Measurements from ENCODE around the gene PAX1.

The PAX1 gene

GRCh38 chr20:21665687-21666446 is 39.6 kb upstream of the PAX1 start:
- H3K27me3 ChIP-seq (ENCODE audit: control insufficient read depth in 3 of 3, insufficient read depth in 3 of 3, low read depth in 1 of 3, low read length in 3 of 3) = no peaks in the 10 kb centered on the region
- no peaks in the 10 kb centered on the region for H3K36me3 ChIP-seq (replicated peaks in 1 of 2; ENCODE audit: control insufficient read depth in 2 of 2, insufficient read depth in 2 of 2, low read length in 2 of 2)
- no peak overlapping the region for H4K8ac ChIP-seq (ENCODE audit: low read depth, low read length)
- H3K4me2 ChIP-seq (ENCODE audit: insufficient read depth, low read length, poor library complexity, severe bottlenecking) = no peak overlapping the region
- no peak overlapping the region for H3K27ac ChIP-seq (replicated peaks; ENCODE audit: low read length)
- no peak overlapping the region for H2AFZ ChIP-seq (ENCODE audit: low read length)
- H3K14ac ChIP-seq (ENCODE audit: low read length) = no peak overlapping the region
- H3K9ac ChIP-seq (ENCODE audit: low read depth, low read length, poor library complexity) = no peak overlapping the region
- WGBS, 2 donors (ENCODE audit: extremely low coverage in 2 of 2, insufficient read length in 2 of 2, insufficient replicate concordance in 1 of 2) = no CpG with 5 or more reads among the region's 11 CpGs
- no peak overlapping the region for H2BK120ac ChIP-seq (ENCODE audit: low read depth, low read length)
- no peaks in the 10 kb centered on the region for H3K79me1 ChIP-seq (ENCODE audit: low read depth, low read length)
- H3K4me1 ChIP-seq (ENCODE audit: control insufficient read depth in 2 of 2, insufficient read depth in 1 of 2, low read depth in 1 of 2, low read length in 2 of 2) = no peaks in the 10 kb centered on the region
- no peak for DNase-seq (ENCODE audit: low spot score)
- no peak overlapping the region for H3K4me3 ChIP-seq (ENCODE audit: low read length in 2 of 2)
- no peaks in the 10 kb centered on the region for H3K9me3 ChIP-seq (replicated peaks in 1 of 2; ENCODE audit: control insufficient read depth in 2 of 2, insufficient read depth in 1 of 2, low read depth in 1 of 2, low read length in 2 of 2)
- no peak overlapping the region for H3K4ac ChIP-seq (ENCODE audit: low read length)
- no peak overlapping the region for H3K18ac ChIP-seq (ENCODE audit: low read length)
- no peak overlapping the region for H2BK15ac ChIP-seq (ENCODE audit: low read length)
- H2BK5ac ChIP-seq (ENCODE audit: low read length) = no peak overlapping the region
- no peak overlapping the region for H4K91ac ChIP-seq (ENCODE audit: low read depth, low read length, poor library complexity)
- no peak overlapping the region for H2BK12ac ChIP-seq (ENCODE audit: low read length)
- no peak overlapping the region for H3K23ac ChIP-seq (ENCODE audit: low read depth, low read length, poor library complexity)
- no peak overlapping the region for H2AK5ac ChIP-seq (ENCODE audit: low read depth, low read length)

- DNase-seq (ENCODE audit: low spot score) = no peak
- no peaks in the 10 kb centered on the region for H3K4me1 ChIP-seq (ENCODE audit: control insufficient read depth in 2 of 2, insufficient read depth in 1 of 2, low read depth in 1 of 2, low read length in 2 of 2)
- no peak overlapping the region for H3K4me2 ChIP-seq (ENCODE audit: insufficient read depth, low read length, poor library complexity, severe bottlenecking)
- H4K91ac ChIP-seq (ENCODE audit: low read depth, low read length, poor library complexity) = no peak overlapping the region
- H2BK15ac ChIP-seq (ENCODE audit: low read length) = no peak overlapping the region
- no peaks in the 10 kb centered on the region for H3K9me3 ChIP-seq (replicated peaks in 1 of 2; ENCODE audit: control insufficient read depth in 2 of 2, insufficient read depth in 1 of 2, low read depth in 1 of 2, low read length in 2 of 2)
- H3K14ac ChIP-seq (ENCODE audit: low read length) = no peak overlapping the region
- no peaks in the 10 kb centered on the region for H3K79me1 ChIP-seq (ENCODE audit: low read depth, low read length)
- H3K4ac ChIP-seq (ENCODE audit: low read length) = no peak overlapping the region
- no peak overlapping the region for H3K18ac ChIP-seq (ENCODE audit: low read length)
- no peak overlapping the region for H3K4me3 ChIP-seq (ENCODE audit: low read length in 2 of 2)
- H4K8ac ChIP-seq (ENCODE audit: low read depth, low read length) = no peak overlapping the region
- no peak overlapping the region for H2AK5ac ChIP-seq (ENCODE audit: low read depth, low read length)
- H3K23ac ChIP-seq (ENCODE audit: low read depth, low read length, poor library complexity) = no peak overlapping the region
- H3K36me3 ChIP-seq (replicated peaks in 1 of 2; ENCODE audit: control insufficient read depth in 2 of 2, insufficient read depth in 2 of 2, low read length in 2 of 2) = no peaks in the 10 kb centered on the region
- H2AFZ ChIP-seq (ENCODE audit: low read length) = no peak overlapping the region
- H3K27ac ChIP-seq (replicated peaks; ENCODE audit: low read length) = no peak overlapping the region
- no peak overlapping the region for H3K9ac ChIP-seq (ENCODE audit: low read depth, low read length, poor library complexity)
- no peak overlapping the region for H2BK5ac ChIP-seq (ENCODE audit: low read length)
- no peaks in the 10 kb centered on the region for H3K27me3 ChIP-seq (ENCODE audit: control insufficient read depth in 3 of 3, insufficient read depth in 3 of 3, low read depth in 1 of 3, low read length in 3 of 3)
- H2BK120ac ChIP-seq (ENCODE audit: low read depth, low read length) = no peak overlapping the region
- WGBS, 2 donors (ENCODE audit: extremely low coverage in 2 of 2, insufficient read length in 2 of 2, insufficient replicate concordance in 1 of 2) = no CpG with 5 or more reads among the region's 12 CpGs
- H2BK12ac ChIP-seq (ENCODE audit: low read length) = no peak overlapping the region
Measured at GRCh38 chr20:21670126-21670525, 35.3 kb upstream of the PAX1 start.

- no peak overlapping the region for H3K4ac ChIP-seq (ENCODE audit: low read length)
- no peaks in the 10 kb centered on the region for H3K9me3 ChIP-seq (replicated peaks in 1 of 2; ENCODE audit: control insufficient read depth in 2 of 2, insufficient read depth in 1 of 2, low read depth in 1 of 2, low read length in 2 of 2)
Measured at GRCh38 chr20:21670981-21671380, 34.5 kb upstream of the PAX1 start.

GRCh38 chr20:21677261-21677660 is 28.2 kb upstream of the PAX1 start:
- Histone ChIP-seq H3K18ac (ENCODE audit: low read length) (no peak overlapping the region), H3K4me2 (ENCODE audit: insufficient read depth, low read length, poor library complexity, severe bottlenecking) (no peak overlapping the region), H4K91ac (ENCODE audit: low read depth, low read length, poor library complexity) (no peak overlapping the region), H2BK15ac (ENCODE audit: low read length) (no peak overlapping the region), H3K36me3 (replicated peaks in 1 of 2; ENCODE audit: control insufficient read depth in 2 of 2, insufficient read depth in 2 of 2, low read length in 2 of 2) (no peaks in the 10 kb centered on the region), H2BK5ac (ENCODE audit: low read length) (no peak overlapping the region), H3K9me3 (replicated peaks in 1 of 2; ENCODE audit: control insufficient read depth in 2 of 2, insufficient read depth in 1 of 2, low read depth in 1 of 2, low read length in 2 of 2) (no peaks in the 10 kb centered on the region), H2BK120ac (ENCODE audit: low read depth, low read length) (no peak overlapping the region), H2BK12ac (ENCODE audit: low read length) (no peak overlapping the region), H3K4me3 (ENCODE audit: low read length in 2 of 2) (no peak overlapping the region), H2AFZ (ENCODE audit: low read length) (no peak overlapping the region), H3K14ac (ENCODE audit: low read length) (no peak overlapping the region), H3K23ac (ENCODE audit: low read depth, low read length, poor library complexity) (no peak overlapping the region), H4K8ac (ENCODE audit: low read depth, low read length) (no peak overlapping the region), H2AK5ac (ENCODE audit: low read depth, low read length) (no peak overlapping the region), H3K4ac (ENCODE audit: low read length) (no peak overlapping the region), H3K4me1 (ENCODE audit: control insufficient read depth in 2 of 2, insufficient read depth in 1 of 2, low read depth in 1 of 2, low read length in 2 of 2) (no peaks in the 10 kb centered on the region), H3K79me1 (ENCODE audit: low read depth, low read length) (no peaks in the 10 kb centered on the region), H3K27ac (replicated peaks; ENCODE audit: low read length) (no peak overlapping the region), H3K27me3 (ENCODE audit: control insufficient read depth in 3 of 3, insufficient read depth in 3 of 3, low read depth in 1 of 3, low read length in 3 of 3) (no peaks in the 10 kb centered on the region), H3K9ac (ENCODE audit: low read depth, low read length, poor library complexity) (no peak overlapping the region)
- WGBS, 2 donors (ENCODE audit: extremely low coverage in 2 of 2, insufficient read length in 2 of 2, insufficient replicate concordance in 1 of 2) = no CpG with 5 or more reads among the region's 2 CpGs
- no peak for DNase-seq (ENCODE audit: low spot score)

More at GRCh38 chr20:21670981-21671380, 34.5 kb upstream of the PAX1 start:
- Histone ChIP-seq H3K18ac (ENCODE audit: low read length) (no peak overlapping the region), H2BK5ac (ENCODE audit: low read length) (no peak overlapping the region), H3K4me1 (ENCODE audit: control insufficient read depth in 2 of 2, insufficient read depth in 1 of 2, low read depth in 1 of 2, low read length in 2 of 2) (no peaks in the 10 kb centered on the region), H2BK120ac (ENCODE audit: low read depth, low read length) (no peak overlapping the region), H3K9ac (ENCODE audit: low read depth, low read length, poor library complexity) (no peak overlapping the region), H2AK5ac (ENCODE audit: low read depth, low read length) (no peak overlapping the region), H3K27me3 (ENCODE audit: control insufficient read depth in 3 of 3, insufficient read depth in 3 of 3, low read depth in 1 of 3, low read length in 3 of 3) (no peaks in the 10 kb centered on the region), H3K79me1 (ENCODE audit: low read depth, low read length) (no peaks in the 10 kb centered on the region), H3K27ac (replicated peaks; ENCODE audit: low read length) (no peak overlapping the region), H3K4me3 (ENCODE audit: low read length in 2 of 2) (no peak overlapping the region), H4K91ac (ENCODE audit: low read depth, low read length, poor library complexity) (no peak overlapping the region), H3K36me3 (replicated peaks in 1 of 2; ENCODE audit: control insufficient read depth in 2 of 2, insufficient read depth in 2 of 2, low read length in 2 of 2) (no peaks in the 10 kb centered on the region), H2BK12ac (ENCODE audit: low read length) (no peak overlapping the region), H4K8ac (ENCODE audit: low read depth, low read length) (no peak overlapping the region), H3K4me2 (ENCODE audit: insufficient read depth, low read length, poor library complexity, severe bottlenecking) (no peak overlapping the region), H3K14ac (ENCODE audit: low read length) (no peak overlapping the region), H2BK15ac (ENCODE audit: low read length) (no peak overlapping the region), H3K23ac (ENCODE audit: low read depth, low read length, poor library complexity) (no peak overlapping the region), H2AFZ (ENCODE audit: low read length) (no peak overlapping the region)
- WGBS, 2 donors (ENCODE audit: extremely low coverage in 2 of 2, insufficient read length in 2 of 2, insufficient replicate concordance in 1 of 2) = no CpG with 5 or more reads among the region's 1 CpG
- no peak for DNase-seq (ENCODE audit: low spot score)
